ENCODE results near the gene MACROH2A2.

MACROH2A2 gene

GRCh38 chr10:70052462-70053217, at the start of gene MACROH2A2:
Gene MACROH2A2 (plus strand): TSS chr10:70052846. CDS start chr10:70075659, 22,813 bp downstream.
- no peak for DNase-seq (ENCODE audit: low read depth)
- H3K4me3 ChIP-seq (ENCODE audit: low read length), result peak within 1 kb of the TSS; percentile 70
- TF ChIP-seq CTCF (conservative IDR thresholded peaks at IDR 0.05; ENCODE audit: low read depth, low read length), result peak; percentile 47

- no peak for DNase-seq (ENCODE audit: low read depth)
- H3K4me3 ChIP-seq (ENCODE audit: low read length), result no peak overlapping the region
- TF ChIP-seq CTCF (conservative IDR thresholded peaks at IDR 0.05; ENCODE audit: low read depth, low read length), result no peak
Observed at GRCh38 chr10:70007116-70007820, 45.4 kb upstream of the MACROH2A2 start.

GRCh38 chr10:70031215-70031614, 21.4 kb upstream of the MACROH2A2 start:
- no peak for DNase-seq (ENCODE audit: low read depth)
- TF ChIP-seq CTCF (conservative IDR thresholded peaks at IDR 0.05; ENCODE audit: low read depth, low read length), result no peak
- no peak overlapping the region for H3K4me3 ChIP-seq (ENCODE audit: low read length)

- H3K4me3 ChIP-seq (ENCODE audit: low read length), result no peak overlapping the region
- TF ChIP-seq CTCF (conservative IDR thresholded peaks at IDR 0.05; ENCODE audit: low read depth, low read length), result no peak
- no peak for DNase-seq (ENCODE audit: low read depth)
Observed at GRCh38 chr10:70032667-70033289, 19.9 kb upstream of the MACROH2A2 start.

GRCh38 chr10:70034232-70034631, 18.4 kb upstream of the MACROH2A2 start:
- no peak overlapping the region for H3K4me3 ChIP-seq (ENCODE audit: low read length)

GRCh38 chr10:70035531-70035930, 17.1 kb upstream of the MACROH2A2 start:
- no peak for TF ChIP-seq CTCF (conservative IDR thresholded peaks at IDR 0.05; ENCODE audit: low read depth, low read length)
- H3K4me3 ChIP-seq (ENCODE audit: low read length), result no peak overlapping the region
- DNase-seq (ENCODE audit: low read depth), result no peak

More at GRCh38 chr10:70034232-70034631, 18.4 kb upstream of the MACROH2A2 start:
- DNase-seq (ENCODE audit: low read depth), result no peak
- no peak for TF ChIP-seq CTCF (conservative IDR thresholded peaks at IDR 0.05; ENCODE audit: low read depth, low read length)
